Stimulated activated CD4-positive, alpha-beta T cell treated with anti-CD3 and anti-CD28 coated beads, Interleukin-12 subunit alpha, Interleukin-12 subunit beta, amount 100 ng/mL, for 48 hours (primary cell): ENCODE measurements around the gene PYGB.

Source experiments
- DNase-seq, 3 donors: peaks; one replicate each; pipeline ENCODE4 v3.0.0-alpha.2; 2020; ENCODE audit warnings: low read depth in 2 of 3, low spot score in 1 of 3

PYGB gene

DNA sequence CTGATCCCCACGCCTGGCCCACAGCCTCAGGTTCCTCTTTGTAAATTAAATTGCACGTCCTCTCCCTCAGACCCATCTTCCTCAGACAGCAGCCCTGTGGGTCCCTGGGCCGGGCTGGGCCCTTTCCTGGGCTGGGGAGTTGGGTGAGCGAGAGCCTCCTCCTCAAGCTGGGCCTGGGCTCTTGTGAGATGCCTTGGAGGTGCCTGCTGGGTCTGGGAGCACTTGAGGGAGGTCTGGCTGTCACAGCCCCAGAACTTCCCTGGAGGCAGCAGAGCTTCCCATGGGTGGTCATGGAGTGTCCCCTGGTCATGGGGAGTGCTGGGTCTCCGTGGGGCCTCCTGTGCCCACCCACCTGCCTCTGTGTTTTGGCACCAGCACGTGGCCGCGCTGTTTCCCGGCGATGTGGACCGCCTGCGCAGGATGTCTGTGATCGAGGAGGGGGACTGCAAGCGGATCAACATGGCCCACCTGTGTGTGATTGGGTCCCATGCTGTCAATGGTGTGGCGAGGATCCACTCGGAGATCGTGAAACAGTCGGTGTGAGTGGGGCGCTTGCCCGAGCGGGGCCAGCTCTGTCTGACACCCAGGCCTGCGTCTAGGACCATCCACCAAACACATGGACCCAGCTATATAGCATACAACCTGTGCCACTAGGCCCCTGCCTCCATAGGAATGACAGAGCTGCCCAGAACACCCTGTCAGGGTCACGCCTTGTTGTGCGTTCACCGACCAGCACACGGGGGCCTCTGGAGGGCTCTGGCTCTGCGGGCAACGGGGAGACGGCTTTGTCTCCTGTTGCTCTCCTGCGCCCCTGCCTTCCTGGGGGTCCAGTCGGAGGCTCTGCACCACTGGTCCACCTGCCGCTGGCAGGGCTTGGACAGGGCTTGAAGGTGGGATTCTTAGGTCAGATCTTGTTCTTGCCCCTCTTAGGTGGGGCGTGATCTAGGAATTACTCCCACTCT lies 33.0 kb downstream of the PYGB start:
- no peak for DNase-seq

- DNase-seq = no peak
These were observed 33.7 kb downstream of the PYGB start for GRCh38 chr20:25281541-25281991.

DNA sequence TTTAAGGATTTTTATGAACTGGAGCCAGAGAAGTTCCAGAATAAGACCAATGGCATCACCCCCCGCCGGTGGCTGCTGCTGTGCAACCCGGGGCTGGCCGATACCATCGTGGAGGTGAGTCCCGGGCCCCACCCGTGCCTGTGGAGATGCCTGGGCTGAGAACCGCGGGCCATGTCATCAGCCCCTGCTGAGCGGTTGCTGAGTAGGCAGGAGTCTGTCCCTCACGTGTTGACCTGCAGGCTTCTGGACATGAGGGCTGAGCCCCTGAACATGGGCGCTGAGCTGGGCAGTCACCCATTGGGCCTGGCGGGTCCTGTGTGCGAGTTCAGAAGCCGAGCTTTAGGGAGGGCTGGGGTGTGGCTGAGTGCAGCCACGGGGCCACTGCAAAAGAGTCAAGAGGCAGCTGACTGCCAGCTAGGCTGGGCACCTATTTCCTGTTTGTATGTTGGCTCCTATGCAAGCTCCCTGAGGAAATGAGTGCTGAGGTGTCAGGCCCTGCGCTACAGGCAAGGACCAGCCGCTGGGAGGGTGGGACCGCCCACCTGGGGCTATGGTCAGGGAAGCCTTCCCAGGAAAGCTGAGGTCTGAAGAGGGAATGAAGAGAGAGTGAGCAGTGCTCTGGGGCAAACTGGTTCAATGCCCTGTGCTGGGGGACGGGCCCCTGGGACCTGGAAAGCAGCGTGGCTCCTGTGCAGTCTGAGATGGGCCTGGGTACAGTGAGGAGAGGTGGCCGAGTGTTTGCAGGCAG lies 34.3 kb downstream of the PYGB start:
- DNase-seq = no peak

GRCh38 chr20:25282796-25283195 lies 34.9 kb downstream of the PYGB start:
- no peak for DNase-seq

- no peak for DNase-seq
These were observed 35.5 kb downstream of the PYGB start for GRCh38 chr20:25283221-25283951.

DNA sequence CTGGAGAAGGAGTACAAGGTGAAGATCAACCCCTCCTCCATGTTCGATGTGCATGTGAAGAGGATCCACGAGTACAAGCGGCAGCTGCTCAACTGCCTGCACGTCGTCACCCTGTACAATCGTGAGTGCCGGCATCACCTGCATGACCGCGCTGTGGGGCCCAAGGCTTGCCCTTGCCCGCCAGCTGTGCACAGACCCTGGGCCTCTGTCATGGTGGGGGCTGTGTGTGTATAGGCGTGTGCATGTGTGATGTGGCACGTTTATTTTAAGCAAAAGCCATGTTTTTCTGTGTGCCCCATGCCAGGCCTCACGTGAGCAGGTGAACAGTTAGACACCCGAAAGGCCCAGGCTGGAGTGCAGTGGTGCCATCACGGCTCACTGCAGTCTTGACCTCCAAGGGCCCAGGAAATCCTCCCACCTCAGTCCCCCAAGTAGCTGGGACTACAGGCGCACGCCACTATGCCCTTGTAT lies 36.3 kb downstream of the PYGB start:
- DNase-seq = no peak

DNA sequence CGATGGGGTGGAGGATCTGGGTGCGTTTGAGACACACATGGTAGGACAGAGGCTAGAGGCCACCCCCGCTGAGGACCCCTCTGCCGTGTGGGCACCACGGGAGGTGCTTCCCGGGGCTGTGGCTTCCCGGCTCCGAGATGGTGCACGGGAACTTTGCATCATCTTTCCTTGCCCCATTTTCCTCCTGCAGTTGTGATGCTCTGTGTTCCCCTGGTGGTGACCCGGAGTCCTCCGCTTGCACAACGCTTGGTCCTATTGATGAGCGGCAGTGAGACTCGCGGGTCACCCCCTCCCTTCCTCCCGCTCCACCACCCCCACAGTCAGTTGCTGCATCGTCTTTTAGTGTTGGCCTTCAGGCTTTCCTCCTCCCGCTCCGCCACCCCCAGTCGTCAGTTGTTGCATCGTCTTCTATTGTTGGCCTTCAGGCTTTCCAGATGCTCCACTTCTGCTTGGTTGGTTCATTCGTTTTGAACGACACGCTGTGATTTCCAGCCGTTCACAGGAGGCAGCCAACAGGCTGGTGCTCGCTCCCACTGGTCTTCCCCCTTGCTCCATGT lies 37.3 kb downstream of the PYGB start:
- DNase-seq = no peak

- no peak for DNase-seq
These were observed 38.2 kb downstream of the PYGB start for GRCh38 chr20:25285856-25286798.

DNA sequence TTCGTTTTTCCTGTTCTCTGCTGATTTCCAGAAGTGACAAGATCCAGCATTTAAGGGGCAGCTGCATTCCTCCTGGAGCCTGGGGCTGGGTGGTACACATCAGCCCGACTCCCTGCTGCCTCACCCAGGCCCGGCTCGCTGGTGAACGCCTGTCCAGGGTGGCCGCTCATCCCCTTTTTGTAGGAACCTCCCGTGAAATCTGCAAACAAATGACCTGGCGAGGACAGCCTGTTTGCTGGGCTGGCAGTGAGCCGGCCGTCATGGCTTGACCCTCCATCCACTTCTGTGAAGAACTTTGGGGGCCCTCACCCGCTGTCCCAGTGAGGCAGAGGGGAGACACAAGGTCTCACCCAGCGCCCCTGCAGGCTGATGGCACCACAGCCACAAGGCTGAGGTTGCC lies 39.0 kb downstream of the PYGB start:
- DNase-seq = no peak

DNA sequence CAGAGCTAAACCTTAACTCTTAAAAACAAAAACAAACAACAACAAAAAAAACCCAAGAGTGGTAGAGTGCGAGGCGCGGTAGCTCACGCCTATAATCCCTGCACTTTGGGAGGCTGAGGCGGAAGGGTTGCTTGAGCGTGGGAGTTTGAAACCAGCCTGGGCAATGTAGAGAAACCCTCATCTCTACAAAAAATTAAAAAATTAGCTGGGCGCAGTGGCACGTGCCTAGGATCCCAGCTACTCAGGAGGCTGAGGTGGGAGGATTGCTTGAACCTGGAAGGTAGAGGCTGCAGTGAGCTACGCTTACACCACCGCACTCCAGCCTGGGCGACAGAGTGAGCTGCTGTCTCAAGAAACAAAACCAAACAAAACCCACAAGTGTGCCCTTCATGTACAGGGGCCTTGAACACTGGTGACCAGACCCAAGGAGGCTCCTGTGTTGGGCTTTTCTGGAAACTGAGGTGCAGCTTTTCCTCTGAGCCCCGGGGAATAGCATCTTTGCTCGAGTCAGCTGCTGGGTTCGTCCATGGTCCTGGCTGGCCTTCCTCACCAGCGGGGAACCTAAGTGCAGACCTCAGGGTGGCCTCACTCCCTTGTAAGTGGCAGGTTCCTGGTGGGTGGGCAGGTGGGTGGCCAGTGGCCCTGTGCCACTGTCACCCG lies 39.9 kb downstream of the PYGB start:
- no peak for DNase-seq

- no peak for DNase-seq
These were observed 40.7 kb downstream of the PYGB start for GRCh38 chr20:25288291-25289181.

- no peak for DNase-seq
These were observed 42.2 kb downstream of the PYGB start for GRCh38 chr20:25289886-25290597.

- DNase-seq = no peak
These were observed 43.0 kb downstream of the PYGB start for GRCh38 chr20:25290646-25291431.

GRCh38 chr20:25291432-25292133 lies 43.7 kb downstream of the PYGB start:
- DNase-seq = no peak

DNA sequence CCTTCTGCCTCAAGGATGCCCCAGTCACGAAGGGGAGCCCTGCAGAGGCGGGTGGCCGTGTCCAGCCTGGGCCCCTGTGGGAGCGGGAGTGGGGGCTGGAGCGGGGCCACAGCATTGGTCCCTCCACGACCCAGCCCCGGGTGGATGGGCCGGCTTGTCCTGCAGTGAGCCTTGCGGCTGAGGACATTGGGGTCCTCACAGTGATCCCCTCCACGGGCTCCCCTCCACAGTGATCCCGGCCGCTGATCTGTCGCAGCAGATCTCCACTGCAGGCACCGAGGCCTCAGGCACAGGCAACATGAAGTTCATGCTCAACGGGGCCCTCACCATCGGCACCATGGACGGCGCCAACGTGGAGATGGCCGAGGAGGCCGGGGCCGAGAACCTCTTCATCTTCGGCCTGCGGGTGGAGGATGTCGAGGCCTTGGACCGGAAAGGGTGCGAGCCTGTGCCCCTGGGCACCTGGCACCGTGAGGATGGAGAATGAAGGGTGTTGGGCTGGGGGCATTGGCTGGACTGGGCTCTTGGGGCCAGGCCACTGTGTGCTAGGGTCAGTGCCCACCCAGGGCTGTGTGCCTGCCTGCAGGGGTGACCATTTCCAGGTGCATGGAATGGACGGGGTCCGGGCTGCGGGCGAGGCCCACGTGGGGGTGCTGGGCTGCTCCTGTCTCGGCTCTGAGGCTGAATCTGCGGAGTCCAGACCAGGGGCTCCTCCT lies 44.4 kb downstream of the PYGB start:
- no peak for DNase-seq

- no peak for DNase-seq
These were observed 45.6 kb downstream of the PYGB start for GRCh38 chr20:25293507-25293906.
